Panc1 (cell line): Measurements from ENCODE around the gene SEMA5B. TPM values are rescaled to one million over a fixed set of nuclear protein-coding genes. Genes with fewer than 3 reads are reported as not detected.

Experiments
- ATAC-seq: fragments of 200-7000 bp; cut with Tn5 transposase; 2 replicates; pipeline ENCODE4 v1.9.1; 2020; ENCODE audit warnings: mild to moderate bottlenecking, moderate library complexity
- BruUV-seq: library from RNA; stranded (reverse); fragments of 400-500 nt; replicated peaks from 2 replicates; lab custom pipeline; 2021; lab: Mats Ljungman, UMichigan
- CTCF ChIA-PET: fragments of 300-600 bp; sonication (Branson Sonifier 250); formaldehyde crosslinking; loops from one replicate; lab custom pipeline; 2022; ENCODE audit warnings: antibody characterized with exemption; lab: Charles Lee
- POLR2A ChIA-PET: fragments of 300-600 bp; sonication (Branson Sonifier 250); formaldehyde crosslinking; loops from one replicate; lab custom pipeline; 2022; ENCODE audit warnings: antibody characterized with exemption; lab: Charles Lee
- DNase-seq: peaks from one replicate; pipeline ENCODE4 v3.0.0-alpha.2; 2010; ENCODE audit warnings: low read depth, low spot score
- H3K27ac ChIP-seq: 2 replicates; pipeline ENCODE4 v1.5.1; 2011; ENCODE audit warnings: mild to moderate bottlenecking, low read length, inconsistent platforms
- H3K27me3 ChIP-seq: fragments of 200-500 bp; sonication (Bioruptor generic); 2 replicates; pipeline ENCODE4 v1.6.0; 2014; ENCODE audit warnings: low read length, inconsistent platforms; ENCODE audit not compliant: control insufficient read depth, insufficient read depth
- H3K36me3 ChIP-seq: fragments of 200-500 bp; sonication (Bioruptor generic); 2 replicates; pipeline ENCODE4 v1.5.1; 2014; ENCODE audit warnings: inconsistent platforms, mild to moderate bottlenecking, low read length, moderate library complexity; ENCODE audit not compliant: control insufficient read depth, insufficient read depth
- H3K4me1 ChIP-seq: 2 replicates; pipeline ENCODE4 v1.5.1; 2011; ENCODE audit warnings: inconsistent platforms, mild to moderate bottlenecking, low read length, moderate library complexity; ENCODE audit not compliant: control insufficient read depth, insufficient read depth
- H3K4me3 ChIP-seq, 2 experiments: 2 replicates each; pipeline ENCODE4 v1.5.1; 2011 to 2012; ENCODE audit warnings: low read depth in 2 of 2, low read length in 2 of 2, mild to moderate bottlenecking in 2 of 2, inconsistent platforms in 1 of 2, moderate library complexity in 1 of 2
- H3K9me3 ChIP-seq: fragments of 200-500 bp; sonication (Bioruptor generic); 2 replicates; pipeline ENCODE4 v1.5.1; 2014; ENCODE audit warnings: low read depth, mild to moderate bottlenecking, inconsistent platforms, low read length, moderate library complexity; ENCODE audit not compliant: control insufficient read depth, insufficient read depth
- CTCF ChIP-seq: fragments of 450-650 bp; IDR thresholded peaks from 2 replicates; pipeline ENCODE4 v1.5.1; 2017; ENCODE audit warnings: mild to moderate bottlenecking
- POLR2AphosphoS5 ChIP-seq: IDR thresholded peaks from 2 replicates; pipeline ENCODE4 v1.6.1; 2012; ENCODE audit warnings: mild to moderate bottlenecking, low read depth, low read length, moderate library complexity
- REST ChIP-seq, 2 experiments: IDR thresholded peaks; 2 replicates each; pipeline ENCODE4 v1.6.1; 2011 to 2012; ENCODE audit warnings: low read depth in 2 of 2, control low read depth in 1 of 2, low read length in 1 of 2, mild to moderate bottlenecking in 1 of 2, moderate library complexity in 1 of 2; ENCODE audit not compliant: insufficient read depth in 1 of 2
- SIN3A ChIP-seq: IDR thresholded peaks from 2 replicates; pipeline ENCODE4 v1.6.1; 2012; ENCODE audit warnings: low read depth, mild to moderate bottlenecking, low read length, moderate library complexity, borderline replicate concordance; ENCODE audit not compliant: insufficient read depth
- TCF7L2 ChIP-seq: IDR thresholded peaks from 2 replicates; pipeline ENCODE4 v1.6.1; 2011; ENCODE audit warnings: mild to moderate bottlenecking, low read depth, low read length, inconsistent platforms
- in situ Hi-C: cut with HindIII; loops from 2 replicates; pipeline ENCODE4 v1.10.0; 2016; ENCODE audit warnings: low sequenced_read_pairs, low pct_unique_long_range_greater_than_20kb
- intact Hi-C: fragments of 100-400 bp; cut with micrococcal nuclease; formaldehyde crosslinking; loops from one replicate; pipeline ENCODE4 v1.10.0; 2022; ENCODE audit not compliant: unreplicated experiment
- total RNA-seq: library from RNA; stranded (reverse); gene quantifications from one replicate; pipeline ENCODE4 v1.2.1, GENCODE V29; 2021; ENCODE audit not compliant: unreplicated experiment

Gene SEMA5B
- total RNA-seq, 1 experiment from 2014 or later, result 1.2 TPM

GRCh38 chr3:123053107-123053506, 25.5 kb upstream of the SEMA5B start:
- Histone ChIP-seq H3K4me1 (no peaks in the 10 kb centered on the region), H3K27me3 (no peaks in the 10 kb centered on the region; the same call in 1 of the 2 replicates), H3K9me3 (no peaks in the 10 kb centered on the region), H3K36me3 (no peaks in the 10 kb centered on the region), H3K4me3 (no peak overlapping the region), H3K27ac (no peak overlapping the region)
- in situ Hi-C loops (no loop called here), intact Hi-C loops (no loop called here)
- CTCF ChIA-PET, result no interaction called here
- BruUV-seq, result no TSS peak
- DNase-seq (no peak), ATAC-seq (no peak)
- POLR2A ChIA-PET, result no interaction called here
- TF ChIP-seq CTCF (no peak), REST (IDR thresholded peaks at IDR 0.05; ENCODE audit: insufficient read depth in 1 of 2, low read depth in 2 of 2, low read length in 1 of 2) (no peak), TCF7L2 (no peak), POLR2AphosphoS5 (no peak), SIN3A (no peak)

GRCh38 chr3:123050666-123051065, 23.1 kb upstream of the SEMA5B start:
- H3K27me3 ChIP-seq, result no peaks in the 10 kb centered on the region; the same call in 1 of the 2 replicates
- intact Hi-C loops, result no loop called here
- POLR2A ChIA-PET, result interaction anchor here (0.6 kb wide), 1 partner anchor 1197 kb away, joined by 4 read pairs; no protein-coding TSS in a partner anchor
- DNase-seq (no peak), ATAC-seq (no peak)
- BruUV-seq, result no TSS peak
- in situ Hi-C loops, result no loop called here
- no peaks in the 10 kb centered on the region for H3K9me3 ChIP-seq
- CTCF ChIA-PET, result interaction anchor here (0.7 kb wide), 1 partner anchor 17 kb away, joined by 13 read pairs; no protein-coding TSS in a partner anchor
- H3K36me3 ChIP-seq, result no peaks in the 10 kb centered on the region
- no peak overlapping the region for H3K4me3 ChIP-seq
- TF ChIP-seq TCF7L2, result no peak
- H3K27ac ChIP-seq, result no peak overlapping the region
- no peaks in the 10 kb centered on the region for H3K4me1 ChIP-seq

GRCh38 chr3:123048480-123049237, 21.1 kb upstream of the SEMA5B start:
- CTCF ChIA-PET, result no interaction called here
- Histone ChIP-seq H3K27me3 (no peaks in the 10 kb centered on the region; the same call in 1 of the 2 replicates), H3K9me3 (no peaks in the 10 kb centered on the region), H3K4me1 (no peaks in the 10 kb centered on the region), H3K27ac (no peak overlapping the region), H3K4me3 (no peak overlapping the region), H3K36me3 (no peaks in the 10 kb centered on the region)
- intact Hi-C loops, result no loop called here
- ATAC-seq, result no peak
- no peak for TF ChIP-seq SIN3A
- no peak for TF ChIP-seq CTCF
- TF ChIP-seq POLR2AphosphoS5, result no peak
- no peak for TF ChIP-seq REST (IDR thresholded peaks at IDR 0.05; ENCODE audit: insufficient read depth in 1 of 2, low read depth in 2 of 2, low read length in 1 of 2)
- TF ChIP-seq TCF7L2, result no peak
- no TSS peak for BruUV-seq
- DNase-seq, result no peak
- in situ Hi-C loops, result no loop called here
- POLR2A ChIA-PET, result interaction anchor here (0.6 kb wide), 3 partner anchors 19 to 685 kb away, joined by 5 to 10 read pairs (median 8); no protein-coding TSS in a partner anchor
